ENCODE results near the gene YARS2. TPM values are rescaled to one million over a fixed set of nuclear protein-coding genes. Genes with fewer than 3 reads are reported as not detected.

YARS2 gene
- total RNA-seq, 6 experiments from 2014 or later = 6.9 to 19.4 (median 9.0) TPM

- Histone ChIP-seq H3K36me3 (peaks cover 0 to 28% (median 7%) of the 10 kb centered on the region in 4 donors), H3K27ac (no peak overlapping the region), H3K27me3 (no peaks in the 10 kb centered on the region), H3K9me3 (no peaks in the 10 kb centered on the region), H3K4me3 (no peak overlapping the region), H3K4me1 (no peaks in the 10 kb centered on the region)
- WGBS (ENCODE audit: insufficient coverage, low coverage, low lambda C conversion rate, missing lambda C conversion rate) = 58% methylated on average over 2 of the region's 2 CpGs
- ATAC-seq (no peak), DNase-seq (no peak)
- intact Hi-C loops (cut with DNase I) = no loop called here
- TF ChIP-seq CTCF (IDR thresholded peaks at IDR 0.05) = no peak
- TF ChIP-seq POLR2A (IDR thresholded peaks at IDR 0.05) = no peak
Measured at GRCh38 chr12:32789916-32790315, 34.2 kb upstream of the YARS2 start.

- TF ChIP-seq CTCF (IDR thresholded peaks at IDR 0.05) (no peak), POLR2A (IDR thresholded peaks at IDR 0.05) (no peak)
- Histone ChIP-seq H3K27ac (no peak overlapping the region), H3K4me3 (no peak overlapping the region), H3K4me1 (no peaks in the 10 kb centered on the region), H3K9me3 (no peaks in the 10 kb centered on the region), H3K36me3 (peaks cover 0 to 23% (median 6%) of the 10 kb centered on the region in 4 donors), H3K27me3 (no peaks in the 10 kb centered on the region)
- intact Hi-C loops (cut with DNase I) = no loop called here
- ATAC-seq (no peak), DNase-seq (no peak)
Measured at GRCh38 chr12:32789446-32789845, 33.7 kb upstream of the YARS2 start.

GRCh38 chr12:32788405-32788804 lies 32.7 kb upstream of the YARS2 start:
- Histone ChIP-seq H3K4me1 (no peaks in the 10 kb centered on the region), H3K27me3 (no peaks in the 10 kb centered on the region), H3K27ac (no peak overlapping the region), H3K4me3 (no peak overlapping the region), H3K36me3 (peaks cover 0 to 19% (median 2%) of the 10 kb centered on the region in 4 donors), H3K9me3 (no peaks in the 10 kb centered on the region)
- ATAC-seq = no peak
- no peak for TF ChIP-seq POLR2A (IDR thresholded peaks at IDR 0.05)
- no peak for TF ChIP-seq CTCF (IDR thresholded peaks at IDR 0.05)
- intact Hi-C loops (cut with DNase I) = no loop called here
- DNase-seq = no peak
- WGBS (ENCODE audit: insufficient coverage, low coverage, low lambda C conversion rate, missing lambda C conversion rate) = 79% methylated on average over 4 of the region's 4 CpGs

GRCh38 chr12:32785557-32785956 lies 29.9 kb upstream of the YARS2 start:
- ATAC-seq (no peak), DNase-seq (no peak)
- TF ChIP-seq POLR2A (IDR thresholded peaks at IDR 0.05) = no peak
- intact Hi-C loops (cut with DNase I) = no loop called here
- Histone ChIP-seq H3K36me3 (peaks cover 0 to 3% (median 0%) of the 10 kb centered on the region in 4 donors), H3K9me3 (no peaks in the 10 kb centered on the region), H3K4me3 (no peak overlapping the region), H3K4me1 (no peaks in the 10 kb centered on the region), H3K27ac (no peak overlapping the region), H3K27me3 (no peaks in the 10 kb centered on the region)
- WGBS (ENCODE audit: insufficient coverage, low coverage, low lambda C conversion rate, missing lambda C conversion rate) = 74% methylated on average over 5 of the region's 5 CpGs

GRCh38 chr12:32783029-32783428 lies 27.3 kb upstream of the YARS2 start:
- ATAC-seq = no peak
- no peak for TF ChIP-seq POLR2A (IDR thresholded peaks at IDR 0.05)
- no peaks in the 10 kb centered on the region for H3K27me3 ChIP-seq
- intact Hi-C loops (cut with DNase I) = no loop called here
- WGBS (ENCODE audit: insufficient coverage, low coverage, low lambda C conversion rate, missing lambda C conversion rate) = 65% methylated on average over 3 of the region's 3 CpGs
- H3K4me3 ChIP-seq = no peak overlapping the region
- H3K36me3 ChIP-seq = no peaks in the 10 kb centered on the region
- no peaks in the 10 kb centered on the region for H3K4me1 ChIP-seq
- DNase-seq = no peak
- no peak overlapping the region for H3K27ac ChIP-seq
- H3K9me3 ChIP-seq = no peaks in the 10 kb centered on the region

- DNase-seq = no peak
- TF ChIP-seq CTCF (IDR thresholded peaks at IDR 0.05) (no peak), POLR2A (IDR thresholded peaks at IDR 0.05) (no peak)
- no peaks in the 10 kb centered on the region for H3K9me3 ChIP-seq
- H3K36me3 ChIP-seq = no peaks in the 10 kb centered on the region
- H3K4me1 ChIP-seq = no peaks in the 10 kb centered on the region
- H3K27me3 ChIP-seq = no peaks in the 10 kb centered on the region
- H3K4me3 ChIP-seq = no peak overlapping the region
- WGBS (ENCODE audit: insufficient coverage, low coverage, low lambda C conversion rate, missing lambda C conversion rate) = 44% methylated on average over 1 of the region's 1 CpG
- intact Hi-C loops (cut with DNase I) = no loop called here
- no peak overlapping the region for H3K27ac ChIP-seq
- ATAC-seq = no peak
Measured at GRCh38 chr12:32780071-32780470, 24.4 kb upstream of the YARS2 start.
